HG03558 (cell line): ENCODE results near the gene CHST11.
"Not testable (repeated sequence)": the region's sequence is repeated elsewhere in the genome, so short reads cannot be mapped to it uniquely, and the experiment has no call there.

Experiments used
- ATAC-seq: cut with Tn5 transposase; IDR thresholded peaks from one replicate; pipeline ENCODE4 v1.9.1; 2021; ENCODE audit warnings: moderate number of reproducible peaks; ENCODE audit not compliant: unreplicated experiment; ENCODE audit errors: extremely low read depth

Gene CHST11

GRCh38 chr12:104519190-104520019, 62.7 kb downstream of the CHST11 start:
- ATAC-seq: no peak

- no peak for ATAC-seq
These were observed 63.6 kb downstream of the CHST11 start for GRCh38 chr12:104520242-104520900.

GRCh38 chr12:104521731-104522130, 65.0 kb downstream of the CHST11 start:
- no peak for ATAC-seq

GRCh38 chr12:104522985-104523722, 66.4 kb downstream of the CHST11 start:
- ATAC-seq: no peak

GRCh38 chr12:104524034-104524832, 67.5 kb downstream of the CHST11 start:
- ATAC-seq: no peak

GRCh38 chr12:104526320-104526719, 69.6 kb downstream of the CHST11 start:
- ATAC-seq: no peak

GRCh38 chr12:104526751-104527150, 70.0 kb downstream of the CHST11 start:
- ATAC-seq: no peak

GRCh38 chr12:104527653-104528052, 70.9 kb downstream of the CHST11 start:
- ATAC-seq: not testable (repeated sequence)

- no peak for ATAC-seq
These were observed 72.6 kb downstream of the CHST11 start for GRCh38 chr12:104529130-104529874.

- no peak for ATAC-seq
These were observed 75.9 kb downstream of the CHST11 start for GRCh38 chr12:104532636-104533035.

- ATAC-seq: no peak
These were observed 76.4 kb downstream of the CHST11 start for GRCh38 chr12:104533134-104533533.

GRCh38 chr12:104534162-104534856, 77.6 kb downstream of the CHST11 start:
- no peak for ATAC-seq

- no peak for ATAC-seq
These were observed 78.1 kb downstream of the CHST11 start for GRCh38 chr12:104534857-104535248.

- no peak for ATAC-seq
These were observed 78.6 kb downstream of the CHST11 start for GRCh38 chr12:104535369-104535768.

GRCh38 chr12:104536841-104537240, 80.1 kb downstream of the CHST11 start:
- ATAC-seq: no peak

GRCh38 chr12:104538056-104538455, 81.3 kb downstream of the CHST11 start:
- no peak for ATAC-seq

GRCh38 chr12:104538891-104539462, 82.2 kb downstream of the CHST11 start:
- ATAC-seq: no peak

GRCh38 chr12:104544836-104545235, 88.1 kb downstream of the CHST11 start:
- no peak for ATAC-seq

- ATAC-seq: no peak
These were observed 89.8 kb downstream of the CHST11 start for GRCh38 chr12:104546575-104546974.
